HG02970 (cell line): ENCODE results near the gene ARCN1.

Experiments used
- ATAC-seq: cut with Tn5 transposase; IDR thresholded peaks from one replicate; pipeline ENCODE4 v1.9.1; 2021; ENCODE audit warnings: mild to moderate bottlenecking, moderate library complexity, moderate number of reproducible peaks; ENCODE audit not compliant: unreplicated experiment, low FRiP score

Gene ARCN1

DNA sequence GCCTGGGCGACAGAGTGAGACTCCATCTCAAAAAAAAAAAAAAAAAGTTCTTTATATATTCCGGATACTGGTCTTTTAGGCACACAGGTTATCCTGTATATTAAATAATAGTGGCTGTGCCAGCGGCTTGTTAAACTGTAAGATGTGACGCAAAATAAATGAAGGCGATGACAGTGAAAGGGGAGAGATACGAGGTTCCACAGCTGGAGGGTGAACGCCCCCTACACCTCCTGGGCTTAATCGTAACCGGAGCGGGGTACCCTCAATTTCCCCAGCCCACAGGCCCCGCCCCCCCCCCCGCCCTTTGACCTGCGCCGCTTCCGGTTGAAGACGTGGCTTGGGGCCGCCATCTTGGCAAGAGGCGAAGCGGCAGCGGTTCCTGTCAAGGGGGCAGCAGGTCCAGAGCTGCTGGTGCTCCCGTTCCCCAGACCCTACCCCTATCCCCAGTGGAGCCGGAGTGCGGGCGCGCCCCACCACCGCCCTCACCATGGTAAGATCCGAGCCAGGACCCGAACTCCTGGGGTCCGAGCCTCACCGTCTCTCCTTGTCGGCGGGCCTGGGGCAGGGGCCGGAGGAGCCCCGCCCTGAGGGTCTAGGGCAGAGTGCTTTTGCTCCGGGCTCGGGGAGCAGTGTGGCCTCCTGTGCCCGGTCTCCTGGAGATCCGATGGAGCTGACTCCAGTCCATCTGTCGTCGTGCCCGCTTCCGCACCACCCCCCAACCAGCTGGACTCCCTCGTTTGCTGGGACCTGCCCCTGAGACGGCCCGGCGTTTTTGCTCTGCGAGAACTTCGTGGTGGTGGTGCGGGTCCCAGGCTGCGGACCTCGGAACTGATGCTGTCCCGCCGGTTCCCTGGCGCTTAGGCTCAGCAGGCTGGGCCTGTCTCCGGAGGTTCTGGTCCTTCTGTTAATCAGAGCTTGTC is at the start of gene ARCN1:
Gene ARCN1 (plus strand): TSS at position 349 of the 920 bp plus-strand sequence. CDS start 139 bp downstream, at position 488.
- peak; percentile 54 for ATAC-seq

GRCh38 chr11:118522571-118523072 is 49.6 kb upstream of the ARCN1 start:
- ATAC-seq = no peak

DNA sequence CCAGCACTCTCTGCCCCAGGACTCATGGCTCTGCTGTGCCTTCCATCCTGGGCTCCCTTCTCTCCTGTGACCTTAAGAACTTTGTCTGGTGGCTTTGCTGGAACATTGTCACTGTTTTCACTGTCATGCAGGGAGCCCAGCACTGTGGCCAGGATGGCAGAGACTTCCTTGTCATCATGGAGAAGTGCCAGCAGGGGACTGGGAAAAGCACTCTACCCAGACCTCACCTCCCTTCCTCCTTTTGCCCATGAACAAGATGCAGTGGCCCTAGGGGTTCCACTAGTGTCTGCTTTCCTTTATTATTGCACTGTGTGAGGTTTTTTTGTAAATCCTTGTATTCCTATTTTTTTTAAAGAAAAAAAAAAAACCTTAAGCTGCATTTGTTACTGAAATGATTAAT is 47.9 kb upstream of the ARCN1 start:
- ATAC-seq = no peak

DNA sequence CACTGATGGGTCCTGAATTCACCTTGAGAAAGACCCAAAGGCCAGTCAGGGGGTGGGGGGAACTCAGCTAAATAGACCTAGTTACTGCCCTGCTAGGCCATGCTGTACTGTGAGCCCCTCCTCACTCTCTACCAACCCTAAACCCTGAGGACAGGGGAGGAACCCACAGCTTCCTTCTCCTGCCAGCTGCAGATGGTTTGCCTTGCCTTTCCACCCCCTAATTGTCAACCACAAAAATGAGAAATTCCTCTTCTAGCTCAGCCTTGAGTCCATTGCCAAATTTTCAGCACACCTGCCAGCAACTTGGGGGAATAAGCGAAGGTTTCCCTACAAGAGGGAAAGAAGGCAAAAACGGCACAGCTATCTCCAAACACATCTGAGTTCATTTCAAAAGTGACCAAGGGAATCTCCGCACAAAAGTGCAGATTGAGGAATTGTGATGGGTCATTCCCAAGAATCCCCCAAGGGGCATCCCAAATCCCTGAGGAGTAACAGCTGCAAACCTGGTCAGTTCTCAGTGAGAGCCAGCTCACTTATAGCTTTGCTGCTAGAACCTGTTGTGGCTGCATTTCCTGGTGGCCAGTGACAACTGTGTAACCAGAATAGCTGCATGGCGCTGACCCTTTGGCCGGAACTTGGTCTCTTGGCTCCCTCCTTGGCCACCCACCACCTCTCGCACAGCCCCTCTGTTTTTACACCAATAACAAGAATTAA is 47.3 kb upstream of the ARCN1 start:
- no peak for ATAC-seq

DNA sequence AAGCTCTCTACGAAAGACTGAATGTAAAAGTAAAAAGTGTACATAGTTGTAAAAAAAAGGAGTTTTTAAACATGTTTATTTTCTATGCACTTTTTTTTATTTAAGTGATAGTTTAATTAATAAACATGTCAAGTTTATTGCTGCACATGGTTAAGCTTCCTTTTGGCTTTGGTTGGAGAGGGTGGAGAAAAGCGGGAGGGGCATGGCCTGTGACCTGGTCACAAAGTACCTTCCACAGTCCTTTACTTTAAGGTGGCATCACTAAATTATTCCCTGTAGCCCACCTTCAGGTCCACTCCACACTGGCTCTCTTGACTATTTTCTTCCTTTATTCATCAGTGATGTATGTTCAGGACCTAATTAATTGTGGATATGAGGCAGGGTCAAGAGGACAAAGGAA is 45.5 kb upstream of the ARCN1 start:
- ATAC-seq = no peak

- ATAC-seq = no peak
Observed at GRCh38 chr11:118527109-118527508, 45.1 kb upstream of the ARCN1 start, which contains the start of gene TTC36. Gene TTC36 (plus strand): TSS chr11:118527474. CDS start chr11:118527495, 21 bp downstream.

DNA sequence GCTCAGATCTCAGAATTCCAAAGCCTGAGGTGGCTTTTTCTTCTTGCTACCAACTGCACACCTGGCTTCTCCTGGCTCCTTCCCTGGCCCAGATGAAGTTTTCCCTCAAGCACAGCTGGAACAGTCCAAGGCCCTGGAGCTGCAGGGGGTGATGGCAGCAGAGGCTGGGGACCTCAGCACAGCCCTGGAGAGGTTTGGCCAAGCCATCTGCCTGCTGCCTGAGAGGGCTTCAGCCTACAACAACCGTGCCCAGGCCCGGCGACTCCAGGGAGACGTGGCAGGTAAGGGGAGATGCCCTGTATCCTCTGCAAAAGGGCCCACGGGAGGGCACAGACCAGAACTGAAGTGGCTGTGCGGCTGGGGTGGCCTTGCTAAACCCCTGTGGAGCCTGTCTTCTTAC is 43.7 kb upstream of the ARCN1 start:
- ATAC-seq = no peak

GRCh38 chr11:118529584-118530175 is 42.5 kb upstream of the ARCN1 start:
- no peak for ATAC-seq

DNA sequence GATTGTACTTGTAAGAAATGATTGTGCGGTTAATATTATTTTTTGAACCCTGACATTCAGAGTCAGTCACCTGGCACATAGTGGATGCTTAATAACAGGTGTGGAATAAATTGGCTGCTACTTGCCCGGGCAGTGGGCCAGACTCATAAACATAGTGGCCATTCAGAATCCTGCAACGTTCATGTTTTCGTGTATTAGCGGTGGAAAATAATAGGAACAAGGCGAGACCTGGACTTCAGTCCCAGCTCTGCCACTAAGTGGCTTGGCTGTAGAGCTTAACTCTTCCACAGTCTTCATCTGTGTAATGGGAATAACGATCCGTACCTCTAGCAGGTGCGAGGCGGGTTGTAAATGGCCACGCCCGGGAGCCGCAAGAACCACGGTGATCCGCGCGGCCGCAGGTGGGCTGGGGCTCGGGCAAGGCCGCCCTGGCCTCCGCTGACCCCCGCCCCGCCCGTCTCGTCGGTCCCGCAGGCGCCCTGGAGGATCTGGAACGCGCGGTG is 42.0 kb upstream of the ARCN1 start:
- no peak for ATAC-seq

GRCh38 chr11:118530683-118531596 is 41.3 kb upstream of the ARCN1 start, which contains the start of gene TMEM25:
Gene TMEM25 (plus strand): TSS chr11:118531192. CDS start chr11:118531802, 610 bp downstream.
- peak; percentile 48 for ATAC-seq

- no peak for ATAC-seq
Observed at GRCh38 chr11:118531597-118532084, 40.6 kb upstream of the ARCN1 start.

- no peak for ATAC-seq
Observed at GRCh38 chr11:118532091-118532490, 40.1 kb upstream of the ARCN1 start.

GRCh38 chr11:118532852-118533768 is 39.1 kb upstream of the ARCN1 start:
- no peak for ATAC-seq

GRCh38 chr11:118533769-118534729 is 38.2 kb upstream of the ARCN1 start:
- no peak for ATAC-seq

DNA sequence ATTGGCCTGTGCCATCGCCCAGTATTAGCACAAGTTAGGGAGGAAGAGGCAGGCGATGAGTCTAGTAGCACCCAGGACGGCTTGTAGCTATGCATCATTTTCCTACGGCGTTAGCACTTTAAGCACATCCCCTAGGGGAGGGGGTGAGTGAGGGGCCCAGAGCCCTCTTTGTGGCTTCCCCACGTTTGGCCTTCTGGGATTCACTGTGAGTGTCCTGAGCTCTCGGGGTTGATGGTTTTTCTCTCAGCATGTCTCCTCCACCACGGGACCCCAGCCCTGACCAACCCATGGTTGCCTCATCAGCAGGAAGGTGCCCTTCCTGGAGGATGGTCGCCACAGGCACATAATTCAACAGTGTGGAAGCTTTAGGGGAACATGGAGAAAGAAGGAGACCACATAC is 36.9 kb upstream of the ARCN1 start:
- no peak for ATAC-seq

DNA sequence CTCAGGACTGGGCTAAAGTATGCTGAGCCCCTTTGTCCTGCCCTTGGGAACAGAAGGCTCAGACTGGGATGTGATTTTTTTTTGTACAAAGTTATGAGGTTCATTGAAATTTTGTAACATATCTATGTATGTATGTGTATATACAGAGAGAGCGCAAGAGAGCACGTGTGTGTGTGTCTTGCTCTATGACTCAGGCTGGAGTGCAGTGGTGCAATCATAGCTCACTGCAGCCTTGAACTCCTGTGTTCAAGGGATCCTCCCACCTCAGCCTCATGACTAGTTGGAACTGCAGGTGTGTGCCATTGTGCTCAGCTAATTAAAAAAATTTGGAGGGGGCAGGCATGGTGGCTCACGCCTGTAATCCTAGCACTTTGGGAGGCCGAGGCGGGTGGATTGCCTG is 35.5 kb upstream of the ARCN1 start:
- no peak for ATAC-seq

DNA sequence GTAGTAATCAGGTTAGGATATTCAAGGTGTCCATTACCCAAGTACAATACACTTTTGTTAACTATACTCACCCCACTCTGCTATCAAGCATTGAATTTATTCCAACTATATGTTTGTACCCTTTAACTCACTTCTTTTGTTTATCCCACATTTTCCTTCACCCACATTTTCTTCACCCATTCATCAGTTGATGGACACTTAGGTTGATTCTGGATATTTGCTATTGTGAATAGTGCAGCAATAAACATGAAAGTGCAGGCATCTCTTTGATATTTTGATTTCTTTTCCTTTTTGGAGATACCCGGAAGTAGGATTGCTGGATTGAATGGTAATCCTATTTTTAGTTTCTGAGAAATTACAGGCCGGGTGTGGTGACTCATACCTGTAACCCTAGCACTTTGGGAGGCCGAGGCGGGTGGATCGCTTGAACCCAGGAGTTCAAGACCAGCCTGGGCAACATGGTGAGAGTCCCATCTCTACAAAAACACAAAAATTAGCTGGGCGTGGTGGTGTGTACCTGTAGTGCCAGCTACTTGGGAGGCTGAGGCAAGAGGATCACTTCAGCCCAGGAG is 34.7 kb upstream of the ARCN1 start:
- no peak for ATAC-seq
